KMS-11 (cell line): ENCODE measurements around the gene C18orf32.

Experiments used
- H2AFZ ChIP-seq: fragments of 200-600 bp; sonication (generic); 2 replicates; pipeline ENCODE4 v1.6.1; 2016; ENCODE audit warnings: antibody characterized with exemption, mixed run types, low read depth
- H3K27ac ChIP-seq: fragments of 200-600 bp; sonication (generic); 2 replicates; pipeline ENCODE4 v1.6.1; 2016; ENCODE audit warnings: mild to moderate bottlenecking, mixed run types
- H3K27me3 ChIP-seq: fragments of 200-600 bp; sonication (generic); 2 replicates; pipeline ENCODE4 v1.6.1; 2017; ENCODE audit warnings: mild to moderate bottlenecking, low read depth, mixed run types, moderate library complexity; ENCODE audit not compliant: insufficient read depth
- H3K36me3 ChIP-seq: fragments of 200-600 bp; sonication (generic); 2 replicates; pipeline ENCODE4 v1.6.1; 2017; ENCODE audit warnings: mild to moderate bottlenecking, mixed run types; ENCODE audit not compliant: insufficient read depth
- H3K4me1 ChIP-seq: fragments of 200-600 bp; sonication (generic); 2 replicates; pipeline ENCODE4 v1.6.1; 2016; ENCODE audit warnings: mild to moderate bottlenecking, low read depth, mixed run types; ENCODE audit not compliant: poor library complexity, severe bottlenecking
- H3K4me2 ChIP-seq: fragments of 200-600 bp; sonication (generic); 2 replicates; pipeline ENCODE4 v1.7.0; 2016; ENCODE audit warnings: mild to moderate bottlenecking, mixed run types
- H3K4me3 ChIP-seq: fragments of 200-600 bp; sonication (generic); IDR thresholded peaks from 2 replicates; pipeline ENCODE4 v1.6.1; 2017; ENCODE audit warnings: low read depth, low read length, mixed read lengths; ENCODE audit not compliant: insufficient read depth
- H3K79me2 ChIP-seq: fragments of 200-600 bp; sonication (generic); 2 replicates; pipeline ENCODE4 v1.6.1; 2016; ENCODE audit warnings: low read depth, mixed run types; ENCODE audit not compliant: insufficient read depth
- H3K9ac ChIP-seq: fragments of 200-600 bp; sonication (generic); 2 replicates; pipeline ENCODE4 v1.6.1; 2016; ENCODE audit warnings: mild to moderate bottlenecking, mixed run types
- H4K20me1 ChIP-seq: fragments of 200-600 bp; sonication (generic); 2 replicates; pipeline ENCODE4 v1.6.1; 2016; ENCODE audit warnings: mild to moderate bottlenecking, mixed run types; ENCODE audit not compliant: insufficient read depth
- TF ChIP-seq, protein P1 (sequence below): fragments of 200-600 bp; sonication (generic); conservative IDR thresholded peaks from 2 replicates; pipeline ENCODE4 v1.6.1; 2017; ENCODE audit warnings: low read depth, mild to moderate bottlenecking, antibody characterized with exemption, low read length, moderate library complexity, mixed read lengths

The C18orf32 gene

DNA sequence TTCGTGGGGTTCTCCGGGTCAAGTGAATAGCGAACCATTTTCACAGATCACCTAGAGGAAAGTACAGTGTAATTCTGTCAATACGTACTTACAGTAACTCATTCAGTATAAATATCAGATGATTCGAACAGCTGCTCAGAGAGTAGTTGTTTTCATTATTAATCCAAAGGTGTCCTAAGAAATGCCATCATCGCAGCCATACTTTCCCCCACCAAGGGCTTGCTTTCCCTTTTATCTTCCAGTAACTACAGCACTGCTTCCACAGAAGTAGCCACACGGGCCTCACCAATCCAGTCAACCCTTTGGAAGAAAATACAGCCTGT, 4.5 kb upstream of the C18orf32 start:
- peak overlapping the region; percentile 98 for H3K9ac ChIP-seq
- peak overlapping the region; percentile 97 for H3K4me2 ChIP-seq
- no peak overlapping the region for H3K4me3 ChIP-seq
- TF ChIP-seq, protein P1, sequence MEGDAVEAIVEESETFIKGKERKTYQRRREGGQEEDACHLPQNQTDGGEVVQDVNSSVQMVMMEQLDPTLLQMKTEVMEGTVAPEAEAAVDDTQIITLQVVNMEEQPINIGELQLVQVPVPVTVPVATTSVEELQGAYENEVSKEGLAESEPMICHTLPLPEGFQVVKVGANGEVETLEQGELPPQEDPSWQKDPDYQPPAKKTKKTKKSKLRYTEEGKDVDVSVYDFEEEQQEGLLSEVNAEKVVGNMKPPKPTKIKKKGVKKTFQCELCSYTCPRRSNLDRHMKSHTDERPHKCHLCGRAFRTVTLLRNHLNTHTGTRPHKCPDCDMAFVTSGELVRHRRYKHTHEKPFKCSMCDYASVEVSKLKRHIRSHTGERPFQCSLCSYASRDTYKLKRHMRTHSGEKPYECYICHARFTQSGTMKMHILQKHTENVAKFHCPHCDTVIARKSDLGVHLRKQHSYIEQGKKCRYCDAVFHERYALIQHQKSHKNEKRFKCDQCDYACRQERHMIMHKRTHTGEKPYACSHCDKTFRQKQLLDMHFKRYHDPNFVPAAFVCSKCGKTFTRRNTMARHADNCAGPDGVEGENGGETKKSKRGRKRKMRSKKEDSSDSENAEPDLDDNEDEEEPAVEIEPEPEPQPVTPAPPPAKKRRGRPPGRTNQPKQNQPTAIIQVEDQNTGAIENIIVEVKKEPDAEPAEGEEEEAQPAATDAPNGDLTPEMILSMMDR = no peak
- peak overlapping the region; percentile 92 for H3K27ac ChIP-seq
- H3K79me2 ChIP-seq = peaks cover 34% of the 10 kb centered on the region
- peaks cover 11% of the 10 kb centered on the region; the same call in 1 of the 2 replicates for H4K20me1 ChIP-seq
- no peaks in the 10 kb centered on the region for H3K27me3 ChIP-seq
- peaks cover 40% of the 10 kb centered on the region; the same call in 1 of the 2 replicates for H3K36me3 ChIP-seq
- H3K4me1 ChIP-seq = peaks cover 39% of the 10 kb centered on the region
- no peak overlapping the region for H2AFZ ChIP-seq

DNA sequence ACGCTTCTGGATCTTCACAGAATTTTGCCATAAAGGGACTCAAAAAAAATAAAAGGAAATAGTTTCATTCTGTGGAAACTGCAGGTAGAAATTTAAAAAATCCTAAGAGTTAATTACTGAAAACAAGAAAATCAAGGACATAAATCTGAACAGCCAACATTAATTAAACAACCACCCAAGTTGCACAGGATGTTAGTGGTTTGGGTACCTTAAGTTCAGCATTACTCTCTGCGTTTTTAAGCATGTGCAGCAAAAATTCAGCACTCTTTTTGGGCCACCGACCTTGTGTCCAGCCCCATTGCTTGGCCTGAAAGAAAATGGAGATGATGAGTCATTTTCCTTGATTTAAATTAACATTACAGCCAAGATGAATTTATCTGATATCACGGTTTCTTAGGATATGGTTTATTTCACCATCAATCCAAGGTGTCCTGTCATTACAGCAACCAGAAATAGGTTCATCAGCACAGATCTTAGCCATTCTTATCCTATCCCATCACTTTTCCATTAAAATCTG, 3.3 kb upstream of the C18orf32 start:
- peaks cover 50% of the 10 kb centered on the region for H3K4me1 ChIP-seq
- H3K4me2 ChIP-seq = peak overlapping the region; percentile 97
- peaks cover 11% of the 10 kb centered on the region; the same call in 1 of the 2 replicates for H4K20me1 ChIP-seq
- TF ChIP-seq, protein P1 = no peak
- H3K79me2 ChIP-seq = peaks cover 42% of the 10 kb centered on the region
- H3K9ac ChIP-seq = peak overlapping the region; percentile 98; the same call in 1 of the 2 replicates
- H2AFZ ChIP-seq = no peak overlapping the region
- H3K4me3 ChIP-seq = no peak overlapping the region
- H3K27me3 ChIP-seq = no peaks in the 10 kb centered on the region
- peaks cover 40% of the 10 kb centered on the region; the same call in 1 of the 2 replicates for H3K36me3 ChIP-seq
- peak overlapping the region; percentile 92 for H3K27ac ChIP-seq

DNA sequence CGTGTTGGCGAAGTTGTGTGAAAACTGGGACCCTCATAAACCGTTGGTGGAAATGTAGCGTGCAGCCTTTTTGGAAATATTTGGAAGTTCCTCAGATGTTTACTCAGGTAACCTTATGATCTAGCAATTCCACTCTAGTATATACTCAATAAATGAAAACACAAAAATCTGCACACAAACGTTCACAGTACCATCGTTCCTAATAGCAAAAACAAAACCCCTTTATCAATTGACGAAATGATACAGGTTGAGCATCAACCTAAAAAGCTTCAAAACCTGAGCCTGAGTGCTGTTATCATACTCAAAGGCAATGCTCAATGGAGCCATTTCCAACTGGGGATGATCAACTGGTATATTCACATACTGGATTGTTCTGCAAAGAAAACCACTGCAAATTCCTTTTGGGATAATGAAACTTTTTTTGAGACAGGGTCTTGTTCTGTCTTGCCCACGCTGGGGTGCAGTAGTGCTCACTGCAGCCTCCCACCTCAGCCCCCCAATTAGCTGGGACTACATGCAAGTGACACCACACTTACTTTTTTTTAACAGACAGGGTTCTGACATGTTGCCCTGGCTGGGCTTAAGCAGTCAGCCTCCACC, 777 bp upstream of the C18orf32 start:
- Histone ChIP-seq H2AFZ (no peak overlapping the region), H3K36me3 (peaks cover 40% of the 10 kb centered on the region; the same call in 1 of the 2 replicates), H3K4me1 (peaks cover 50% of the 10 kb centered on the region), H3K9ac (no peak overlapping the region; the same call in 1 of the 2 replicates), H3K27me3 (no peaks in the 10 kb centered on the region), H3K4me2 (peak overlapping the region; percentile 72), H3K27ac (peak overlapping the region; percentile 55), H3K79me2 (peaks cover 53% of the 10 kb centered on the region), H4K20me1 (peaks cover 11% of the 10 kb centered on the region; the same call in 1 of the 2 replicates), H3K4me3 (no peak overlapping the region)
- TF ChIP-seq, protein P1 = no peak

DNA sequence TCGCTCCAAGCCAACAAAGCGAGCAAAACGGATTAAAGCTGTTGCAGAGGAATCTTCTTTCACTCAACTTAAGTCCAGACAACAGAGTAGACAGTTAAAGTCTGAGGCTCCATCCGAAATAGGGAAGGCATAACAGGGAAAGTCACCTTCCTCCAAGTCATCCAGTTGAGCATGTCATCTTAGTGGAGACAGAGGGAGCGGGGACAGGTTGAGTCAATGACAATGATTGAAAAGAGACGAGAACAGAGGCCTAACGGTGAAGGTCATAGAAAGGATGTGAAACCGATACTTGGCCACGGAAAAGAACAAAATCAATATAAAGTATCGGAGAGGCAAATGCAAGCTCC, 455 bp downstream of the C18orf32 start:
- Histone ChIP-seq H4K20me1 (peaks cover 11% of the 10 kb centered on the region; the same call in 1 of the 2 replicates), H3K4me2 (peak overlapping the region; percentile 72), H3K79me2 (peaks cover 45% of the 10 kb centered on the region), H3K9ac (peak overlapping the region; percentile 42; the same call in 1 of the 2 replicates), H3K36me3 (peaks cover 42% of the 10 kb centered on the region; the same call in 1 of the 2 replicates), H3K4me1 (peaks cover 50% of the 10 kb centered on the region), H3K4me3 (no peak overlapping the region), H2AFZ (peak overlapping the region; percentile 60), H3K27ac (peak overlapping the region; percentile 55), H3K27me3 (no peaks in the 10 kb centered on the region)
- TF ChIP-seq, protein P1 = no peak
